Measurements from ENCODE around the gene VPS13C. TPM values are rescaled to one million over a fixed set of nuclear protein-coding genes. Genes with fewer than 3 reads are reported as not detected.

VPS13C gene
- total RNA-seq, 4 donors from 2014 or later: 7.6 to 43.1 (median 18.0) TPM

DNA sequence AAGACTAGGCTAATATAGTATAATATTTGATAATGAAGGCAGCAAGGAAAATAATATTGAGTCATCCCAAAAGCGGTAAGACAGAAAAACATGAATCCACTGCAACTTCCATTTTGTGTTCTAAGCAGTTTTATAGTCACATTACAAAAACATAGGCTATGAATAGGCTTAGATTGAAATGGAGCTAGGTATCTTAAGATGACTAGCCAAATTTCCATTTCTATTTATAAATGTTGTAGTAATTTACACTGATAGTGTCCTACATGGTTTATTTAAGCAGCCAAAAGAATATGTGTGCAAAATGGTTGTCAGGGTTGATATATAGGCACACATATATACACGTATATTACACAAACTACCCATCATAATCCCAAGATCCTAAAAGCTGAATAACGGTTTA, 82.0 kb downstream of the VPS13C start:
- Histone ChIP-seq H3K4me1 (no peaks in the 10 kb centered on the region), H3K27me3 (no peaks in the 10 kb centered on the region), H3K27ac (no peak overlapping the region), H3K9me3 (no peaks in the 10 kb centered on the region), H3K36me3 (peaks cover 0 to 35% (median 0%) of the 10 kb centered on the region in 3 donors), H3K4me3 (no peak overlapping the region)
- TF ChIP-seq POLR2A (IDR thresholded peaks at IDR 0.05): no peak
- TF ChIP-seq CTCF (IDR thresholded peaks at IDR 0.05): no peak
- DNase-seq: no peak
- intact Hi-C loops (cut with DNase I): no loop called here
- 59 to 96% methylated on average over 3 of the region's 3 CpGs for WGBS, 2 donors

- Histone ChIP-seq H3K4me1 (no peaks in the 10 kb centered on the region), H3K4me3 (no peak overlapping the region), H3K27ac (no peak overlapping the region), H3K27me3 (no peaks in the 10 kb centered on the region), H3K9me3 (no peaks in the 10 kb centered on the region), H3K36me3 (peaks cover 0 to 53% (median 18%) of the 10 kb centered on the region in 3 donors)
- 25 to 33% methylated on average over 1 of the region's 1 CpG for WGBS, 2 donors
- intact Hi-C loops (cut with DNase I): no loop called here
- TF ChIP-seq CTCF (IDR thresholded peaks at IDR 0.05): no peak
- TF ChIP-seq POLR2A (IDR thresholded peaks at IDR 0.05): no peak
- no peak for DNase-seq
Observed at GRCh38 chr15:61974759-61975158, 85.5 kb downstream of the VPS13C start.

- Histone ChIP-seq H3K9me3 (no peaks in the 10 kb centered on the region), H3K4me1 (no peaks in the 10 kb centered on the region), H3K27me3 (no peaks in the 10 kb centered on the region), H3K4me3 (no peak overlapping the region), H3K36me3 (peaks cover 0 to 47% (median 18%) of the 10 kb centered on the region in 3 donors), H3K27ac (no peak overlapping the region)
- intact Hi-C loops (cut with DNase I): no loop called here
- TF ChIP-seq POLR2A (IDR thresholded peaks at IDR 0.05): no peak
- TF ChIP-seq CTCF (IDR thresholded peaks at IDR 0.05): no peak
- whole genome bisulfite sequencing, 2 donors: 25 to 46% methylated on average over 1 of the region's 1 CpG
- DNase-seq: no peak
Observed at GRCh38 chr15:61974118-61974517, 86.1 kb downstream of the VPS13C start.

- Histone ChIP-seq H3K27me3 (no peaks in the 10 kb centered on the region), H3K36me3 (peaks cover 0 to 57% (median 0%) of the 10 kb centered on the region in 3 donors), H3K4me3 (no peak overlapping the region), H3K27ac (no peak overlapping the region), H3K4me1 (no peaks in the 10 kb centered on the region), H3K9me3 (no peaks in the 10 kb centered on the region)
- intact Hi-C loops (cut with DNase I): no loop called here
- TF ChIP-seq POLR2A (IDR thresholded peaks at IDR 0.05): no peak
- no peak for TF ChIP-seq CTCF (IDR thresholded peaks at IDR 0.05)
- 83 to 87% methylated on average over 2 of the region's 2 CpGs for WGBS, 2 donors
- DNase-seq: no peak
Observed at GRCh38 chr15:61951949-61952348, 108.3 kb downstream of the VPS13C start.

GRCh38 chr15:61946778-61947177, 113.5 kb downstream of the VPS13C start:
- DNase-seq: no peak
- H3K27me3 ChIP-seq: no peaks in the 10 kb centered on the region
- H3K36me3 ChIP-seq: peaks cover 0 to 65% (median 5%) of the 10 kb centered on the region in 3 donors
- H3K9me3 ChIP-seq: no peaks in the 10 kb centered on the region
- no peak overlapping the region for H3K4me3 ChIP-seq
- intact Hi-C loops (cut with DNase I): no loop called here
- no peak overlapping the region for H3K27ac ChIP-seq
- H3K4me1 ChIP-seq: no peaks in the 10 kb centered on the region
- TF ChIP-seq CTCF (IDR thresholded peaks at IDR 0.05): no peak
- no peak for TF ChIP-seq POLR2A (IDR thresholded peaks at IDR 0.05)

Data from esophagus squamous epithelium (tissue), 5 donors.